ENCODE data around the gene PIK3CD. TPM values are rescaled to one million over a fixed set of nuclear protein-coding genes. Genes with fewer than 3 reads are reported as not detected.

Gene PIK3CD
- 6.0 TPM for total RNA-seq (ENCODE audit: insufficient read depth, low replicate concordance)

DNA sequence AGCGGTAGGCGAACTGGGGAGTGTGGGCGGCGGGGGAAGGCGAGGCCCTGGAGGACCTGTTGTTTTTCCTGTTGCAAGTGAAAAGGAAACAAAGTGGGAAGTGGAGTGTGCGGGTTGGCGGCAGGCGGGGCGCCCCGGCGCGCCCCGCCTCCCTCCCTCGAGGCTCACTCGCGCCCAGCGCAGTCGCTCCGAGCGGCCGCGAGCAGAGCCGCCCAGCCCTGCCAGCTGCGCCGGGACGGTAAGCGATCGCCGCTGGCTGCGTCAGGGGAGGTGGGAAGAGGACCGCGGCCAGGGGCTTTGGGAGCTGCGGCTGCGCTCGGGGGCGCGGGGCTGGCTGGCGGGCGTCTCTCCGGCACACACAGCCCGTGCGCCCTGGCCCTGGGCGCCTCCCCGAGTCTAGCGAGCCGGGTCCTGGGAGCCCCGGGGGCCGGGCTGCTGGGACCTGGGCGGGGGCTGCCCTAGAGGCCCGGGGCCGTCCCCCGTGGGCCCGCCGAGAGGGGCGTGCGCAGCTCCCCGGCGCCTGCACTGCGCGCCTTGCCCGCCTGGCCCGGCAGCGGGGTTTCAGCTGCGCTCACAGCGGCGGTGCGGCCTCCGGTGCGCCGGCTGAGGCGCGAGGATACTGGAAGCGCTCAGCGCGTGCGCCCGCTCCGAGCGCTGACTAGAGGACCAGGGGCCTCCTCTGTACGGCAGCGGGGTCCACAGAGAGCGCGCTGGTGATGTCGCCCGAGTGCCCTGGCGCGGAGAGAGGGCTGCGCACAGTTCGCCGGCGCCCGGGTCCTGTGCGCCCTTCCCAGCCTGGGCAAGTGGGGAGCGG, at the start of gene PIK3CD:
TSS of gene PIK3CD (plus strand) at position 167 of the 814 bp plus-strand sequence. CDS start 58,725 bp downstream, outside the sequence.
- DNase-seq (ENCODE audit: low spot score) = peak; percentile 19

DNA sequence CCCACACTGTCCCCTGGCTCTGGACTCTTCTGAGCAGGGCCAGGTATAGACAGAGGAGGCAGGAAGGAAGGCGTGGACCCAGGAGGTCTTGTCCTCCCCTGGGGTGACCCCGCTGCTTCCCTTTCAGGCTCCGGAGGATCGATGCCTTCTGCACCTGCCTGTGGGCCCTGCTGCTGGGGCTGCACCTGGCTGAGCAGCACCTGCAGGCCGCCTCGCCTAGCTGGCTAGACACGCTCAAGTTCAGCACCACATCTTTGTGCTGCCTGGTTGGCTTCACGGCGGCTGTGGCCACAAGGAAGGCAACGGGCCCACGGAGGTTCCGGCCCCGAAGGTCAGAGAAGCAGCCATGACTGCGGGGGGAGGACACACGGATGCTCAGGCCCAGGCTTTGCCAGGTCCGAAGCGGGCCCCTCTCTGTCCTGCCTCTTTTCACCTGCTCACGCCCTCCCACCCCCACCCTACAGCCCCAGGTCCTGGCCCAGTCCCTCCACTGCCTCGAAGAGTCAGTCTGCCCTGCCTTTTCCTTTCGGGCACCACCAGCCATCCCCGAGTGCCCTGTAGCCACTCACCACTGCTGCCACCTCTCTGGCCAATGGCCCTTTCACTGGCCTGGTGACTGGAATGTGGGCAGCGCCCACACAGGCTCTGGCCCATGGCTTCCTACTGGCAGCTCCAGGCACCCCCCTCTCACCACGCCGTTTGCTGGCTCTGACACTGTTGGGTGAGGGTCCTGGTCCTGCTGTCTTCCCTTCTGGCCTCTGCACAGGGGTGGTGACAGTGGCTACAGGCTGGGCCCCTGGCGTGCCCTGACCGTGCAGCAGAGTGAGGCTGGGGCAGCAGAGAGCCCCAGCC, 49.4 kb upstream of the PIK3CD start:
- DNase-seq (ENCODE audit: low spot score) = no peak

DNA sequence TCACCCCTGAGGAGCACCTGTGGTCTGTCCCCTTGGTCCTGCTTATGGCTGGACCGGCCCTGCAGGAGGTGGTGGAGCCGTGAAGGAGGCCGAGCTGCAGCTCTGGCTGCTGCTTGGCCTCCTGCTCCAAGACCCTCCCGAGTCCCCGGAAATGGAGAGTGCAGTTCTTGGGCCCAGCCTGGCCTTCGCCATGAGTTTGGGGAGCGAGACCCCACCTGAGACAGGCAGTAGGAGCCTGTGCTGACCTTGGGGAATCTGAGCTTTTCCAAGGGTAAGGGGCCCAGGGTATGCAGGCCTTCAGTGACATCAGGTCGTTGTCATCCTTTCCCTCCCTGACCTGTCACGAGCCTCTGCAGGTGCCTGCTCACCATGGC, 48.8 kb upstream of the PIK3CD start:
- DNase-seq (ENCODE audit: low spot score) = no peak

DNA sequence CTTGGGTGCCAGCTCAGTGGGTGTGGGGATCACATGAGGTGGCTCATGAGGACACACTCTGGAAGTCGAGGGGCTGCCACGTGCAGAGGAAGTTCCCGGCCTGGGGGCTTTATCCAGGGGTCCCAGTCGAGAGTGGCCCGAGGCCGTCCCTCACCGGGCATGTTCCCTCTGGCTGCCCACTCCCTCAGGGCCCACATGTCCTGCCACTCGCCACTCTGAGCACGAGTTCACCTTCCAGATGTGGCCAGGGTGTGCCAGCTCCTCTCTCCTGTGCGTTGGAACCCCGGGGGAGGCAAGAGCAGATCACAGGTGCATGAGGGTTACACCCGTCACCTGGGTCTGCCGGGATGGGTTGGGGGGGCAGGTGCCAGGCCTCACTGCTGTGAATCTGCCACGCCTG, 48.2 kb upstream of the PIK3CD start:
- no peak for DNase-seq (ENCODE audit: low spot score)

DNA sequence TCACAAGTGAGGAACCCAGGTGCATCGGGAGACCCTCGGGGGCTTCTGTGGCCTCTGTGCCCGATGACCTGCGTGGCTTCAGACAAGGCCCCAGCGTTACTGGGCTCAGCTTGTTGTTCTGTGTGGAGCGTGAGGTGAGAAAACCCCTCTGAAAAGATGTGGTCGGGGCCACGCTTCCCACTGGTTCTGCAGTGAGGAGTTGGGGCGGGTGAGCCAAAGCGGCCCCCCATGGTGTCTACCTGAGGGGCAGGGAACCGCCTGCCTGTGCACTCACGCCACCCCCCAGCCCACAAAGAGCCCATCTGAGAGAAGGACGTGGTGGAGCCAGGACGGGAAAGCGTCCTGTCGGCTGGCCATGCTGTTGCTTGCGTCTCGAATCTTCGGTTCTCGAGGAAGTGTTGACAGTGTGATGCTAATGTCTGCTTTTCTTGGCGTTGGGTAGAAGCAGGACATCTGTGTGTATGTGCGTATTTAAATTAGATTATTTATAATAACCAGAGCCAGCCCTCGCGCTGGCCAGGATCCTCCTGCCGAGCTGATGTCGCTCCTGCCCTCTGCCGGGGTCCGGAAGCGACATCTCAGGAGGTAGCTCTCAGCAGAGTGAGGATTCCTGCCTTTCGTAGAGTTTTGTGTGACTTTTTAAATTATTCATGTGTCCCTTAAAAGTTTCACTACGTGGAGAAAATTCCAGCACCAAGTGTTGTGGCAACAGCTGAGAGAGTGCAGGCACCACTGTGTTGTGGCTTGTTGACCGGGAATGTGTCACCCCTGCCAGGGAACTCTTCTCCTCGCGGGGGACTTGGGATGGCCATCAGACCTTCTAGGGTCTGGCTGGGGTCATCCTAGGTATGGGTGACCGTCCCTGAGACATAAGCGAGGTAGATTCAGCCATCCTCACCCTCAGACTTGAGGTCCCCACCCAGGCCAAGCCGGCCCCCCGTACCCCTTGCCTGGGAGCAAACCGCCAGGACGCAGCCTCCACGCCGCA, 47.5 kb upstream of the PIK3CD start:
- no peak for DNase-seq (ENCODE audit: low spot score)

DNA sequence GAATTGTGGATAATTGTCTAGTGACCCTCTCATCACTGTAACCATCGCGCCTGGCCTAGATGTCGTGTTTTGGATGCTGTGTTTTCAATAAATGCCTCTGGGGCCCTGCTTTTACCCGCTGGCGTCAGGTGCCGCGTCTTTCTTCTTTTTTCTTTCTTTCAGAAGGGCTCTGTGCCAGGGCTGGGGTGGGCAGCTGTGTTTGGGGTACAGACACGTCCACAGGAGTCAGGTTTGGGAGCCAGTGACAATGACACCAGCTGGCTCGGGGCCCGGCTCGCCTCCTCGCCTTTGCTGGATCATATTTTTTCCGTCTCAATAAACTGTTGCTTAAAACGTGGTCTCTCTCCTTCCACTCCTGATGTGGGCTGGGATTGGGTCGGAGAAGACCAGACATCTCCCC, 46.7 kb upstream of the PIK3CD start:
- DNase-seq (ENCODE audit: low spot score) = no peak

DNA sequence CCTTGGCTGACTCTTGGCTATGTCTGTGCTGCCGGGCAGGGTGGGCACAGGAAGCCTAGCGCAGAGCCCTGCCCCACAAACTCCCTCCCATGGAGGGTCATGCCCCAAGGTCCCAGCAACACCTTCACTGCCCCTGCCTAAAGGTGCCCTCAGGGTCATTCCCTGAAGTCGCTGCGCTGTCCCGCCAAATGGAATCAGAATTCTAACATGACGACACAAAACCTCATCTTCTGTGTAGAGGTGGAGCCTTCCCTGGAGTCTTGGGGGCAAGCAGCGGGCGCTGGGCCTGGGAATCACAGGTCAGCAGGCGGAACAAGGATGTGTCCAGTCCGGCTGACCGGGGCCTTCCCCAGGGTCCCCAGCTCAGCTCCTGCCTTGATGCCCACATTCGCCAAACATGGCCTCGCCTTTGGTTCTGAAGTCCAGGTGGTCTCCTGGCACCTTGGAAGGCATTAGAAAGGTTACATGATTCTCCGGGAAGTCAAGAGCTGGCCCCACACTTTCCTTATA, 45.5 kb upstream of the PIK3CD start:
- DNase-seq (ENCODE audit: low spot score) = no peak

DNA sequence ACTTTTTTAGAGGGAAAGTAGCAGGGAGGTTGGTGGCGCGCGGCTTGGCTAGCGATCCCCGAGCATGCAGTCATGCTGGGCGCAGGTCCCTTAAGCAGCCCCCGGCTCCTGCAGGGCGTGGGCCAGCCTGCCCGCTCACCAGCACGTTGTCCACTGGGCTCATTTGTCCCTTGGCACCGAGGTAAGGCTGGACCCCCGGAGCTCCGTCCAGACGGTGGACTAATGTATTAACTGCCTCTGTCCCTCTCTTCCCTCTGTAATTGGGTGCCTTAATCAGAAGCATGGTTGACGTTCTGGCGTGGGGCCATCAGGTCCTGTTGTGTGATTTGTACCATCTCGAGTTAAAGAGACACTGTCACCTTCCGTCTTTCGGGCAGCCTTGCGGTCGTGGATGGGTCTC, 45.1 kb upstream of the PIK3CD start:
- no peak for DNase-seq (ENCODE audit: low spot score)

DNA sequence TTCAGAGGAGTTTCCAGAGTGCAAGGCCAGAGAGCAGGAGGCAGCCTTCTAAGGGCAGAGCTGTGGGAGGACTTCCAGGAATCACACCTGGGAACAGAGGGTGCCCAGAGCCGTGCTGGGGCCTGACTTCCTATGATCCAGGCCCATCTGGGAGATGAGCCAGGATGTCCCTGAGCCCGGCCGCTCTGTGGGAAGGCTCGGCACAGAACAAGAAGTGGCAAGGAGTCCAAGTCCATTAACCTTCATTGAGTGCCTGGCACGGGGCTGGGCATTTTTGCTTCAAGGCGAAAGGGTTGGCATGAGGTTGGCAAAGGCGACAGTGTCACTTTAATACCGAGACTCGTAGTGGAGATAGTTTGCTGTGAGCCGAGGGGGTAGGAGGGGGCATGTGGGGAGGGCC, 44.6 kb upstream of the PIK3CD start:
- DNase-seq (ENCODE audit: low spot score) = no peak

DNA sequence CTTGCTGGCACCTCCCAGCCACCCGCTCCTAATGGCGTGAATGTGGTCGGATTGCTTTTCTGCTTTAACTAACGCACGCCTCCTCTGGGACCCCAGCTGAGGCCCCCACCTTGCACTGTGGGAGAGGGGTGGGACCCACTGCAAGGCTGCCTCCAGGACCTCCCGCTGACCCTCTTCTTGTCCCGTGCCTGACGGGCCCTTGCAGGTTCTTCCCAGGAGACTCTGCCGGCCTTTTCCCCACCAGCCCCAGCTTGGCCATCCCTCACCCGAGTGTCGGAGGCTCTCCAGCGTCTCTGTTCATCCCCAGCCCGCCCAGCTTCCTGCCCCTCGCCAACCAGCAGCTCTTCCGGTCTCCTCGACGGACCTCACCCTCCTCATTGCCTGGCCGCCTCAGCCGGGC, 44.2 kb upstream of the PIK3CD start:
- DNase-seq (ENCODE audit: low spot score) = no peak

DNA sequence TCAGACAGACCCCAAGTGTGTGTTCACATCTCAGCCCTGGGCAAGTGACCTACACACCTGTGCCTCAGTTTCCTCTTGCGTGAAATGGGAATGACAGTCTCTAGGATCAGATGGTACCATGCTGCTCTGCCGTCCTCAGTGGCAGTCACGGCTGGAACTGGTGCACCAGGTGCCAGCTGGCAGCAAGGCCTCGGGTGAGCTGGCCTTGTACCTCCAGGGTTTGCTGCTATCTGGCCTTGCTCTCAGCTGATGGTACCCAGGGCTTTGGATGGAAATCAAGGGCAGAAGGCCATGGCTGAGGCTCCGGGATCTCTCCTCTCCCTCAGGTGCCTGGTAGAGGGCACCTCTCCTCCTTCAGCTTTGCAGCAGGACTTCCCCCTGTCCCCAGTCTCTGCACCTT, 41.5 kb upstream of the PIK3CD start:
- DNase-seq (ENCODE audit: low spot score) = no peak

DNA sequence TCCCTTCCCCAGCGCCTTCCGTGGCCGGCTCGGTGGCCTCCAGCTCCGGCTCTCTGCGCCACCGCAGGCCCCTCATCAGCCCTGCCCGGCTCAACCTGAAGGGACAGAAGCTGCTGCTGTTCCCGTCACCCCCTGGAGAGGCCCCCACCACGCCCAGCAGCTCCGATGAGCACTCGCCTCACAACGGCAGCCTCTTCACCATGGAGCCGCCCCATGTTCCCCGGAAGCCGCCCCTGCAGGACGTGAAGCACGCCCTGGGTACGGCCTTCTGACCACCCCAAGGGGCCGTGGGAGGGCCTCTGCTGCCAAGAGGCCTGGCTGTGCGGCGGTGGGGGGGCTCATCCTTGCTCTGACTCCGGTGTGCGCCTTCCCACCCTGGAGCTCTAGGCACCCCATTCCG, 41.0 kb upstream of the PIK3CD start:
- DNase-seq (ENCODE audit: low spot score) = no peak

DNA sequence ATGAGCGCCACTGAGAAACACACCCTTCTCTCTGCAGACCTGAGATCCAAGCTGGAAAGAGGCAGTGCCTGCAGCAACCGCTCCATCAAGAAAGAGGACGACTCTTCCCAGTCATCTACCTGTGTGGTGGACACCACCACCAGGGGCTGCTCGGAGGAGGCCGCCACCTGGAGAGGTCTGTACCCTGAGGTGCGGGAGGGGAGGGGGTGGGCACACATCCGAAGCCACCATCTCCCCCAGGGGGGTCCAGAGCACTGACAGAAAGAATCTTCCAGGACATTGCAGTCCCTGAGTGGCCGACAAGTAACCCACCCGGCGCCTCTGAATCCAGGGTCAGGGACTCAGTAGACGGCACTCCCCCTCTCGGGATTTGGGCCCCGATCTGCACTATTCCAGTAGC, 39.8 kb upstream of the PIK3CD start:
- DNase-seq (ENCODE audit: low spot score) = no peak

DNA sequence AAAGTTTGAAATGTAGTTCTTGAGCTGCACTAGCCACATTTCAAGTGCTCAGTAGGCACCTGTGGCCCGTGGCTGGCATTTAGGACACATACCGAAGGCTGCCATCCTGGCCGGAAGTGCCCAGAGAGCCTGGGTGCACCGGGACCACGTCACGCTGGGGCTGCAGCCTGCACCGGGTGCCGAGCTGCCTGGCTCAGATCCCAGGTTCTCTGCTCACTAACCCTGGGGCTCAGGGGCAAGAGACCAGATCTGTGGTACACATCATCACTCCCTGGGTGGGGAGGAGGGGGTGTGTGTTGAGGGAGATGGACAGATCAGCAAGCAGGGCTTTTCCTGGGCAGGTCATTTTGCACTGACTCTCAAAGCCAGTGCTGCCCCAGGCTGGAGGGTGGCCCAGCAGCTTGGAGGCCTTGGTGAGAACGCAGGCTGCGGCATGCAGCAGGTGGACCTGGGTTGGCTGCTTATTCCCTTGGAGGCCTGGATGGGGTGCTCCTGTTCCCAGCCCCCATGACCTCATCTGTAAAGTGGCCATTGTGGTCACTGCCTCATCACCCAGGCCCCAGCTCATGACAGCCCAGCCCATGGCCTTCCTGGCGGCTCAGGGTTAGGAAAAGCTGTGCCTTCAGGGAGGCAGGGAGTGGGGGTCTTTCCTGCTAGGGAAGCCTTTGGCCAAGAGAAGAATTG, 39.2 kb upstream of the PIK3CD start:
- DNase-seq (ENCODE audit: low spot score) = no peak

DNA sequence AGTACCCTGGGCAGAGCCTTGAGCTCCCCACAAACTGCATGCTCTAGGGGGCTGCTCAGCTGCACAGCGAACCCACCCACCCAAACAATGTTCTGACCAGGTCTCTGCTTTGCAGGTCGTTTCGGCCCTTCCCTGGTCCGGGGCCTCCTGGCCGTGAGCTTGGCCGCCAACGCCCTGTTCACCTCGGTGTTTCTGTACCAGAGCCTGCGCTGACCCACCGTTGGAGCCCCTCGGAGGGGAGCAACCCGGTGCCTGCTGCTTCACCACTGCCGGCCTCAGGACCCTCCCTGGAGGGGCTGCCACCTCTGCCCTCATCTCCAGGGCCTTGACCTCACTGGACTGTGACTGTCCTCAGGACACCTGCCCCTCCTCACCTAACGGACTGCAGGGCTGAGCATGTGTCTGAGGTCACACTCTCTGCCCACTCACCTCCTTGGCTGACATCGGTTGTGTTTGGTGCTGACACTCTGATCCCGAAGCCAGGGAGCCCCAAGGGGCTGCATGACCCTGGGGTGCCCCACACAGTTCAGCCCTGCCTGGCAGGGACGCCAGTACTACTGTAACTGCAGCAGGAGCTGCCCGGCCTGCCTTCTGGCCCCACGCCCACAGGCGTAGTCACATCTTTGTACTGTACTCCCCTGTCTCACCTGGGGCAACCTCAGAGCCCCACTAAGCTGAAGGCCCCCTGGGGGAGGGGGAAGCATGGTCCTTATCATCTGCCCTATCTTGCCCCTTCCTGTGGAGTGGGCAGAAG, 38.5 kb upstream of the PIK3CD start:
- DNase-seq (ENCODE audit: low spot score) = no peak

DNA sequence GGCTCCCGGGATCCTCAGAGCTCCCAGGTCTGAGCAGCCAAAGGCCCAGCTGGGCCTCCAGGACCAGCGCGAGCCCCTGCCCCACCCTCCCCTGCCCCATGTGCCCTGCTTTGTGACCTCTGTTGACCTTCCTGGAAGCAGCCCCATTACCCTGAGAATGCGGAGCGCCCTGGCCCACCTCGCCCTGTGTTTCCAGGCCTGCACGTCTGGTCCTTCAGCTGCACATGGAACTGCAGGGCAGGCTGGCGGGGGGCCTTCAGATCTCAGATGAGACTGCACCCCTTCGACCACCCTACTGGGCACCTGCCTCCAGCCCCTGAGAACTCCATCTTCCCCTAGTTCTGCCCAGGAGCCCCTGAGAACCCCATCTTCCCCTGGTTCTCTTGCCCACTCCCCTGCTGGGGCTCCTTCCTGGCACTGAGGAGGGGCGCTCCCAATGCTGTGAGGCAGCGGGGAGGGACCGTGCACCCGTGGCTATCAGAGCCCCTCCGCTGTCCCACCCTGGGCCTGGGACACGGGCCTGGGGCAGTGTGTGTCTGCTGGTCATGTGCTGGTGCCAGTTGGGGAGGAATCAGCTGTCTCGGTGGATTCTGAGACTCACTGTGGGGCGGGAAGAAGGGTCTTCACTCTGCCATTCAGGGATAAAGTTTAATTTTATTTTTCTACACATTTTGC, 37.8 kb upstream of the PIK3CD start:
- no peak for DNase-seq (ENCODE audit: low spot score)

DNA sequence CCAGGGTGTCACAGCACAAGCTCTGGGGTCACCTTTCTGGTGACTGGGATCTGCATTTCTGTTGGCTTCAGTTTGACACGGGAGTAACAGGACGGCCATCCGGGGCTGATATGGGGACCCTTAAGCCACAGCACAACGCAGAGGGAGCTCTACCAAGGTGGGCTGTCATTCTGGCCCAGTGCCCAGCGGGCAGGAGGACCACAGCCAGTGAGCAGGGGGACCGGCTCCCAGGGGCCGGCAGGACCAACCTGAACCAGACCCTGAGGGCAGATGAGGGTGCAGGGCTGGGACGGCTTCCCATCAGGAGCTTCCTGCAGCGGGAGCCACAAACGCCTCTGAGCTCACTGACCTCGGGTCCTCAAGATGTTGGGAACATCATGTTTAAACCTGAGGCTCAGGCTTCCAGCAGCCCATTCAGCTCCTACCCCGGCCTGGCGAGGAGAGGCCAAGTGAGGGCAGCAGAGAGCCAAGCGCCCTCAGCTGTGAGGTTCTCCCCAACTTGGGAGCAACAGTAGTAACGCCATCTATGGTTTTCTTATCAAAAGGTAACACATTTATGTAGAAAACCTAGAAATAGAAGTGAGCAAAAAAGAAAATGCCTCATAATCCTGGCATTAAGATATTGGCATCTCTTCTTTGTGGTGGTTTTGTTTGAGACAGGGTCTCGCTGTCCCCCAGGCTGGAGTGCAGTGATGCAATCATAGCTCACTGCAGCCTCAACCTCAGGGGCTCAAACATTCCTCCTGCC, 36.0 kb upstream of the PIK3CD start:
- DNase-seq (ENCODE audit: low spot score) = peak; percentile 10

DNA sequence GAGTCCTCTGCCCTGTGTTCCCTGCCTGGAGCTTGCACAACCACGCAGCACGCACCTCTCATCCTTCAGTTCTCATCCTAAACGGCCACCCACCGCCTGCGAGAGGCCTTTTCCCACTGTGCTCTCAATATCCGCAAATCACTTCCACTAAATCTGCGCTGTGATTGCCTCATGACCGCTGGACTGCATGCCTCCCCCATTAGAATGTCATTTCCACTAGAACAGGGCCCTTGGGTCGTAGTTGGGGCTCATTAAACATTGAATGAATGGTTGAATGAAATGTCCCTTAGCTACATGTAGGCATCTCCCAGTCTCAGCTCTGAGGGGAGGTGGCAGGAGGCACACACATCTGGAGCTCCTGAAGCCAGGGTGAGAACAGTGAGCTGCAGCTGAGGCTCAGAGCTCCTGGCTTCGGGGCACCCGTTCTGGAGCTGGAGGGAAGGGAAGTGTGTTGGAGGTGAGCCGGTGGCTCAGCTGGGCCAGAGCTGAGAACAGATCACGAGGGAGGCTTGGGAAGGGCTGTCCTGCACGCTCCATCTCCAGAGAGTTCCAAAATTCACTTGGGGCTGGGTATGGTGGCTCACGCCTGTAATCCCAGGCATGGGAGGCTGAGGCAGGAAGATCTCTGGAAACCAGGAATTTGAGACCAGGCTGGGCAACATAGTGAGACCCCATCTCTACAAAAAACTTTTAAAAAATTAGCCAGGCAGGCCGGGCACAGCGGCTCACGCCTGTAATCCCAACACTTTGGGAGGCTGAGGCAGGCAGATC, 32.4 kb upstream of the PIK3CD start:
- DNase-seq (ENCODE audit: low spot score) = no peak
